Measurements from ENCODE around the gene MAN2B2.

DNA sequence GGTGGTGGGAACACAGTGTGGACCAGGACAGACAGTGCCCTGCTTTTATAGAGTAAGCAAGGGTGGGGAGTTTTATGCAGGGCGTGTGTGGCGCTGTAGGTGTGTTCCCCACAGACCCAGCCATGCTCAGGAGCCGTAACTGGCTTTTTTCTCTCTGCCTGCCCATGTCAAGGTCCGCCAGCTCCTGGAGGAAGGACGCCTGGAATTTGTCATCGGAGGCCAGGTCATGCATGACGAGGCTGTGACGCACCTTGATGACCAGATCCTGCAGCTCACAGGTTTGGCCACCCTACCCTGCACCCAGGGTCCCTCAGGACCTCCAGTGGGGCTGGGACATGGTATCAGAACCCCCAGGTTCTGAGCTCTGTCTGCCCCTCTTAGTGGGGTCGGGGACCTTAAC lies 3.2 kb downstream of the MAN2B2 start:
- TF ChIP-seq, protein P1, sequence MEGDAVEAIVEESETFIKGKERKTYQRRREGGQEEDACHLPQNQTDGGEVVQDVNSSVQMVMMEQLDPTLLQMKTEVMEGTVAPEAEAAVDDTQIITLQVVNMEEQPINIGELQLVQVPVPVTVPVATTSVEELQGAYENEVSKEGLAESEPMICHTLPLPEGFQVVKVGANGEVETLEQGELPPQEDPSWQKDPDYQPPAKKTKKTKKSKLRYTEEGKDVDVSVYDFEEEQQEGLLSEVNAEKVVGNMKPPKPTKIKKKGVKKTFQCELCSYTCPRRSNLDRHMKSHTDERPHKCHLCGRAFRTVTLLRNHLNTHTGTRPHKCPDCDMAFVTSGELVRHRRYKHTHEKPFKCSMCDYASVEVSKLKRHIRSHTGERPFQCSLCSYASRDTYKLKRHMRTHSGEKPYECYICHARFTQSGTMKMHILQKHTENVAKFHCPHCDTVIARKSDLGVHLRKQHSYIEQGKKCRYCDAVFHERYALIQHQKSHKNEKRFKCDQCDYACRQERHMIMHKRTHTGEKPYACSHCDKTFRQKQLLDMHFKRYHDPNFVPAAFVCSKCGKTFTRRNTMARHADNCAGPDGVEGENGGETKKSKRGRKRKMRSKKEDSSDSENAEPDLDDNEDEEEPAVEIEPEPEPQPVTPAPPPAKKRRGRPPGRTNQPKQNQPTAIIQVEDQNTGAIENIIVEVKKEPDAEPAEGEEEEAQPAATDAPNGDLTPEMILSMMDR (IDR thresholded peaks at IDR 0.05 in 8 of 11, conservative IDR thresholded peaks at IDR 0.05 in 3 of 11), result no peak
- TF ChIP-seq POLR2AphosphoS5 (IDR thresholded peaks at IDR 0.05), result no peak
- TF ChIP-seq POLR2A (IDR thresholded peaks at IDR 0.05), result no peak
